ENCODE data around the gene LRMDA.
"Not testable (repeated sequence)": the region's sequence is repeated elsewhere in the genome, so short reads cannot be mapped to it uniquely, and the experiment has no call there.

LRMDA gene

GRCh38 chr10:76126607-76127527 is 695.4 kb downstream of the LRMDA start:
- in situ Hi-C loops (cut with MboI; ENCODE audit: low sequenced_read_pairs) = no loop called here

GRCh38 chr10:76127984-76128589 is 696.7 kb downstream of the LRMDA start:
- in situ Hi-C loops (cut with MboI; ENCODE audit: low sequenced_read_pairs) = no loop called here

- in situ Hi-C loops (cut with MboI; ENCODE audit: low sequenced_read_pairs) = no loop called here
Measured at GRCh38 chr10:76129213-76129612, 697.8 kb downstream of the LRMDA start.

- in situ Hi-C loops (cut with MboI; ENCODE audit: low sequenced_read_pairs) = no loop called here
Measured at GRCh38 chr10:76130892-76131291, 699.5 kb downstream of the LRMDA start.

GRCh38 chr10:76133597-76134255 is 702.3 kb downstream of the LRMDA start:
- in situ Hi-C loops (cut with MboI; ENCODE audit: low sequenced_read_pairs) = no loop called here

- in situ Hi-C loops (cut with MboI; ENCODE audit: low sequenced_read_pairs) = no loop called here
Measured at GRCh38 chr10:76136961-76137360, 705.5 kb downstream of the LRMDA start.

GRCh38 chr10:76138286-76138685 is 706.9 kb downstream of the LRMDA start:
- in situ Hi-C loops (cut with MboI; ENCODE audit: low sequenced_read_pairs) = no loop called here

GRCh38 chr10:76138906-76139305 is 707.5 kb downstream of the LRMDA start:
- in situ Hi-C loops (cut with MboI; ENCODE audit: low sequenced_read_pairs) = no loop called here

GRCh38 chr10:76139431-76139830 is 708.0 kb downstream of the LRMDA start:
- in situ Hi-C loops (cut with MboI; ENCODE audit: low sequenced_read_pairs) = no loop called here

- in situ Hi-C loops (cut with MboI; ENCODE audit: low sequenced_read_pairs) = no loop called here
Measured at GRCh38 chr10:76141376-76141775, 710.0 kb downstream of the LRMDA start.

GRCh38 chr10:76148217-76148616 is 716.8 kb downstream of the LRMDA start:
- in situ Hi-C loops (cut with MboI; ENCODE audit: low sequenced_read_pairs) = not testable (repeated sequence)

GRCh38 chr10:76149182-76149581 is 717.8 kb downstream of the LRMDA start:
- in situ Hi-C loops (cut with MboI; ENCODE audit: low sequenced_read_pairs) = no loop called here

GRCh38 chr10:76149602-76150138 is 718.2 kb downstream of the LRMDA start:
- in situ Hi-C loops (cut with MboI; ENCODE audit: low sequenced_read_pairs) = no loop called here

- in situ Hi-C loops (cut with MboI; ENCODE audit: low sequenced_read_pairs) = no loop called here
Measured at GRCh38 chr10:76150139-76150875, 718.9 kb downstream of the LRMDA start.

- in situ Hi-C loops (cut with MboI; ENCODE audit: low sequenced_read_pairs) = no loop called here
Measured at GRCh38 chr10:76150876-76151288, 719.5 kb downstream of the LRMDA start.

- in situ Hi-C loops (cut with MboI; ENCODE audit: low sequenced_read_pairs) = no loop called here
Measured at GRCh38 chr10:76152186-76152585, 720.8 kb downstream of the LRMDA start.

- in situ Hi-C loops (cut with MboI; ENCODE audit: low sequenced_read_pairs) = no loop called here
Measured at GRCh38 chr10:76155961-76156360, 724.5 kb downstream of the LRMDA start.

GRCh38 chr10:76160446-76161300 is 729.2 kb downstream of the LRMDA start:
- in situ Hi-C loops (cut with MboI; ENCODE audit: low sequenced_read_pairs) = no loop called here

- in situ Hi-C loops (cut with MboI; ENCODE audit: low sequenced_read_pairs) = no loop called here
Measured at GRCh38 chr10:76161301-76161582, 729.8 kb downstream of the LRMDA start.

GRCh38 chr10:76168437-76168836 is 737.0 kb downstream of the LRMDA start:
- in situ Hi-C loops (cut with MboI; ENCODE audit: low sequenced_read_pairs) = no loop called here

All from hTERT RPE-1 (cell line).